22Rv1 (cell line): ENCODE measurements around the gene TPRA1.

Experiments used
- ZFX ChIP-seq: fragments of 450-650 bp; IDR thresholded peaks from 2 replicates; pipeline ENCODE4 v1.6.1; 2017; ENCODE audit warnings: antibody characterized with exemption, borderline replicate concordance
- TF ChIP-seq, protein P1 (sequence below): fragments of 450-650 bp; IDR thresholded peaks from 2 replicates; pipeline ENCODE4 v1.5.1; 2017; ENCODE audit warnings: mild to moderate bottlenecking

DNA sequence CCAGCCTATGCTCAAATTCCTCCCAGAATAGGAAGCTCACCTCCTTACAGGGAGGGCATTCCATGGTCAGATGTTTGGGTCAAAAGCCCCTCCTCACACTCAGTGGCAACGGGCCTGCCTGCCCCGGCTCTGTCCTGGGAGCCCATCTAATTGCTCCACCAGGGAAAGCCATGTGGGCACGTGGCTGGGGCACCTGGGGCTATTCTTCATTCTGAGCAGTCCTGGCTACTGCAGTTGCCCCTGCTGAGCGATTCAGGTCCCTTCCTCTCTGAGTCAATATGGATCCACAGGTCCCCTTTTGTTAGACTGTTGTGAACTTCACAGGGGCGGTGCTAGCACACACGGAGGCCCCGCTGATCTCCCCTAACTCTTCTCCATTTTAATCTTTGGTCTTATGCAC lies 39.4 kb downstream of the TPRA1 start:
- TF ChIP-seq, protein P1, sequence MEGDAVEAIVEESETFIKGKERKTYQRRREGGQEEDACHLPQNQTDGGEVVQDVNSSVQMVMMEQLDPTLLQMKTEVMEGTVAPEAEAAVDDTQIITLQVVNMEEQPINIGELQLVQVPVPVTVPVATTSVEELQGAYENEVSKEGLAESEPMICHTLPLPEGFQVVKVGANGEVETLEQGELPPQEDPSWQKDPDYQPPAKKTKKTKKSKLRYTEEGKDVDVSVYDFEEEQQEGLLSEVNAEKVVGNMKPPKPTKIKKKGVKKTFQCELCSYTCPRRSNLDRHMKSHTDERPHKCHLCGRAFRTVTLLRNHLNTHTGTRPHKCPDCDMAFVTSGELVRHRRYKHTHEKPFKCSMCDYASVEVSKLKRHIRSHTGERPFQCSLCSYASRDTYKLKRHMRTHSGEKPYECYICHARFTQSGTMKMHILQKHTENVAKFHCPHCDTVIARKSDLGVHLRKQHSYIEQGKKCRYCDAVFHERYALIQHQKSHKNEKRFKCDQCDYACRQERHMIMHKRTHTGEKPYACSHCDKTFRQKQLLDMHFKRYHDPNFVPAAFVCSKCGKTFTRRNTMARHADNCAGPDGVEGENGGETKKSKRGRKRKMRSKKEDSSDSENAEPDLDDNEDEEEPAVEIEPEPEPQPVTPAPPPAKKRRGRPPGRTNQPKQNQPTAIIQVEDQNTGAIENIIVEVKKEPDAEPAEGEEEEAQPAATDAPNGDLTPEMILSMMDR: no peak
- TF ChIP-seq ZFX: no peak
